ENCODE data around the gene NIN. TPM values are rescaled to one million over a fixed set of nuclear protein-coding genes. Genes with fewer than 3 reads are reported as not detected.

NIN gene
- total RNA-seq, 4 donors from 2014 or later, result 22.7 to 48.2 (median 36.8) TPM

DNA sequence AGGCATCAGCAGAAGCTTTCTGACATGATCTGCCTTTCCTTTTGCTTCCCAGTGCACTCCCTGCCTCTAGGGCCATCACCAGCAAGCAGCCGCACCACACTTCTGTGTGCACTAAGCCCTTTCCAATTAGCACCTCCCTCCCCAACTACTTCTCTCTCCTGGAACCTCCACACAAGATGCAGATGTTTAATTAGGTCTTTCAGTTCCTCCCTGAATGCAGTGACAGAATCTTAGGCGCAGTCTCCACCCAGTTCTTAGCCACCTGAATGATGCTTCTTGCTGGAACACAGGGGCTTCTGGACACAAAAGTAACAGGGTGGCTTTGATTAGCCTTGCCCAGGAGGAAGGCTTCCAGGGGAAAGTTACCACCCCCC is 32.9 kb downstream of the NIN start:
- H3K27ac ChIP-seq, result no peak overlapping the region
- H3K36me3 ChIP-seq, result no peaks in the 10 kb centered on the region
- H3K9me3 ChIP-seq, result no peaks in the 10 kb centered on the region
- TF ChIP-seq POLR2A (IDR thresholded peaks at IDR 0.05), result no peak
- TF ChIP-seq CTCF (IDR thresholded peaks at IDR 0.05), result no peak
- TF ChIP-seq POLR2AphosphoS5 (IDR thresholded peaks at IDR 0.05), result no peak
- no peak for TF ChIP-seq EP300 (IDR thresholded peaks at IDR 0.05)
- no peak overlapping the region for H3K4me3 ChIP-seq
- 84% methylated on average over 2 of the region's 2 CpGs for WGBS
- H3K4me1 ChIP-seq, result no peaks in the 10 kb centered on the region
- DNase-seq (ENCODE audit: low spot score in 2 of 2), result no peak
- no peaks in the 10 kb centered on the region for H3K27me3 ChIP-seq

GRCh38 chr14:50797250-50798047 is 33.5 kb downstream of the NIN start:
- TF ChIP-seq CTCF (IDR thresholded peaks at IDR 0.05) (no peak), POLR2AphosphoS5 (IDR thresholded peaks at IDR 0.05) (no peak), EP300 (IDR thresholded peaks at IDR 0.05) (no peak), POLR2A (IDR thresholded peaks at IDR 0.05) (no peak)
- 69% methylated on average over 6 of the region's 6 CpGs for WGBS

GRCh38 chr14:50796390-50796789 is 34.6 kb downstream of the NIN start:
- no peak overlapping the region for H3K4me3 ChIP-seq
- no peak for DNase-seq (ENCODE audit: low spot score in 2 of 2)
- no peak for TF ChIP-seq CTCF (IDR thresholded peaks at IDR 0.05)
- no peak for TF ChIP-seq POLR2AphosphoS5 (IDR thresholded peaks at IDR 0.05)
- no peak for TF ChIP-seq EP300 (IDR thresholded peaks at IDR 0.05)
- no peak for TF ChIP-seq POLR2A (IDR thresholded peaks at IDR 0.05)
- H3K9me3 ChIP-seq, result no peaks in the 10 kb centered on the region
- no peaks in the 10 kb centered on the region for H3K27me3 ChIP-seq
- no peaks in the 10 kb centered on the region for H3K4me1 ChIP-seq
- WGBS, result 67% methylated on average over 6 of the region's 6 CpGs
- H3K36me3 ChIP-seq, result peaks cover 13% of the 10 kb centered on the region
- no peak overlapping the region for H3K27ac ChIP-seq

More at GRCh38 chr14:50797250-50798047, 33.5 kb downstream of the NIN start:
- Histone ChIP-seq H3K36me3 (peaks cover 6% of the 10 kb centered on the region), H3K27me3 (no peaks in the 10 kb centered on the region), H3K9me3 (no peaks in the 10 kb centered on the region), H3K4me3 (no peak overlapping the region), H3K27ac (no peak overlapping the region), H3K4me1 (no peaks in the 10 kb centered on the region)
- DNase-seq (ENCODE audit: low spot score in 2 of 2), result no peak

GRCh38 chr14:50795909-50796308 is 35.1 kb downstream of the NIN start:
- no peaks in the 10 kb centered on the region for H3K9me3 ChIP-seq
- TF ChIP-seq CTCF (IDR thresholded peaks at IDR 0.05) (no peak), POLR2A (IDR thresholded peaks at IDR 0.05) (no peak), POLR2AphosphoS5 (IDR thresholded peaks at IDR 0.05) (no peak), EP300 (IDR thresholded peaks at IDR 0.05) (no peak)
- no peaks in the 10 kb centered on the region for H3K27me3 ChIP-seq
- H3K36me3 ChIP-seq, result peaks cover 16% of the 10 kb centered on the region
- WGBS, result 84% methylated on average over 3 of the region's 3 CpGs
- H3K4me3 ChIP-seq, result no peak overlapping the region
- DNase-seq (ENCODE audit: low spot score in 2 of 2), result no peak
- H3K27ac ChIP-seq, result no peak overlapping the region
- no peaks in the 10 kb centered on the region for H3K4me1 ChIP-seq

- Histone ChIP-seq H3K4me1 (no peaks in the 10 kb centered on the region), H3K27me3 (no peaks in the 10 kb centered on the region), H3K36me3 (peaks cover 19% of the 10 kb centered on the region), H3K27ac (no peak overlapping the region), H3K9me3 (no peaks in the 10 kb centered on the region), H3K4me3 (no peak overlapping the region)
- TF ChIP-seq EP300 (IDR thresholded peaks at IDR 0.05), result no peak
- no peak for TF ChIP-seq CTCF (IDR thresholded peaks at IDR 0.05)
- no peak for TF ChIP-seq POLR2AphosphoS5 (IDR thresholded peaks at IDR 0.05)
- no peak for TF ChIP-seq POLR2A (IDR thresholded peaks at IDR 0.05)
- 89% methylated on average over 7 of the region's 7 CpGs for WGBS
- DNase-seq (ENCODE audit: low spot score in 2 of 2), result no peak
Measured at GRCh38 chr14:50795142-50795541, 35.8 kb downstream of the NIN start.
